Trophoblast cell (in vitro differentiated cells and primary cell): ENCODE measurements around the gene C10orf120. TPM values are rescaled to one million over a fixed set of nuclear protein-coding genes. Genes with fewer than 3 reads are reported as not detected.

Source experiments
- DNase-seq, 2 donors: peaks; one replicate each; pipeline ENCODE4 v3.0.0-alpha.2; 2016
- H2AFZ ChIP-seq: 2 replicates; pipeline ENCODE4 v1.6.1; 2013; ENCODE audit warnings: low read length, moderate library complexity, mild to moderate bottlenecking; ENCODE audit not compliant: insufficient read depth, poor library complexity
- H2AK5ac ChIP-seq: 2 replicates; pipeline ENCODE4 v1.6.1; 2013; ENCODE audit warnings: mild to moderate bottlenecking, low read length
- H2BK120ac ChIP-seq: 2 replicates; pipeline ENCODE4 v1.6.1; 2013; ENCODE audit warnings: low read length, mild to moderate bottlenecking, moderate library complexity; ENCODE audit not compliant: insufficient read depth, poor library complexity
- H2BK12ac ChIP-seq: 2 replicates; pipeline ENCODE4 v1.6.1; 2013; ENCODE audit warnings: mild to moderate bottlenecking, low read length, moderate library complexity
- H2BK5ac ChIP-seq: 2 replicates; pipeline ENCODE4 v1.6.1; 2013; ENCODE audit warnings: low read length, low read depth, moderate library complexity, mild to moderate bottlenecking; ENCODE audit not compliant: poor library complexity
- H3K14ac ChIP-seq: 2 replicates; pipeline ENCODE4 v1.6.1; 2013; ENCODE audit warnings: mild to moderate bottlenecking, low read length
- H3K18ac ChIP-seq: 2 replicates; pipeline ENCODE4 v1.6.1; 2013; ENCODE audit warnings: mild to moderate bottlenecking, low read length
- H3K23ac ChIP-seq: 2 replicates; pipeline ENCODE4 v1.6.1; 2013; ENCODE audit warnings: low read length
- H3K27ac ChIP-seq: 2 replicates; pipeline ENCODE4 v1.5.1; 2013; ENCODE audit warnings: low read depth, mild to moderate bottlenecking, inconsistent platforms, low read length, moderate library complexity
- H3K27me3 ChIP-seq: 2 replicates; pipeline ENCODE4 v1.6.1; 2013; ENCODE audit warnings: inconsistent platforms, mild to moderate bottlenecking, low read length, moderate library complexity; ENCODE audit not compliant: insufficient read depth
- H3K36me3 ChIP-seq, 2 experiments: 1 replicate in 1 of 2; 2 replicates in 1 of 2; pipeline ENCODE4 v1.6.1; 2013; ENCODE audit warnings: low read length in 2 of 2, mild to moderate bottlenecking in 2 of 2, moderate library complexity in 1 of 2; ENCODE audit not compliant: insufficient read depth in 2 of 2, control insufficient read depth in 1 of 2
- H3K4ac ChIP-seq: 2 replicates; pipeline ENCODE4 v1.6.1; 2013; ENCODE audit warnings: low read depth, mild to moderate bottlenecking, low read length, moderate library complexity
- H3K4me1 ChIP-seq, 2 experiments: 1 replicate in 1 of 2; 2 replicates in 1 of 2; pipeline ENCODE4 v1.6.1; 2013; ENCODE audit warnings: low read length in 2 of 2, mild to moderate bottlenecking in 2 of 2, moderate library complexity in 1 of 2; ENCODE audit not compliant: insufficient read depth in 2 of 2, control insufficient read depth in 1 of 2
- H3K4me2 ChIP-seq: 2 replicates; pipeline ENCODE4 v1.6.1; 2013; ENCODE audit warnings: inconsistent platforms, mild to moderate bottlenecking, low read length, moderate library complexity
- H3K4me3 ChIP-seq: 2 replicates; pipeline ENCODE4 v1.5.1; 2013; ENCODE audit warnings: mild to moderate bottlenecking, low read depth, low read length, inconsistent platforms
- H3K79me1 ChIP-seq: one replicate; pipeline ENCODE4 v1.6.1; 2013; ENCODE audit warnings: low read length
- H3K79me2 ChIP-seq: 2 replicates; pipeline ENCODE4 v1.6.1; 2013; ENCODE audit warnings: low read length, mild to moderate bottlenecking; ENCODE audit not compliant: control insufficient read depth, insufficient read depth, poor library complexity
- H3K9ac ChIP-seq: 2 replicates; pipeline ENCODE4 v1.6.1; 2013; ENCODE audit warnings: mild to moderate bottlenecking, low read length
- H3K9me3 ChIP-seq: 2 replicates; pipeline ENCODE4 v1.6.1; 2013; ENCODE audit warnings: low read depth, mild to moderate bottlenecking, control low read depth, inconsistent platforms, low read length; ENCODE audit not compliant: insufficient read depth
- H4K12ac ChIP-seq: 2 replicates; pipeline ENCODE4 v1.6.1; 2013; ENCODE audit warnings: low read depth, mild to moderate bottlenecking, low read length, moderate library complexity
- H4K8ac ChIP-seq: 2 replicates; pipeline ENCODE4 v1.6.1; 2013; ENCODE audit warnings: low read depth, mild to moderate bottlenecking, low read length, moderate library complexity
- H4K91ac ChIP-seq: one replicate; pipeline ENCODE4 v1.6.1; 2013; ENCODE audit warnings: low read depth, mild to moderate bottlenecking, low read length, moderate library complexity
- WGBS: extraction: QIAGEN DNeasy Blood & Tissue Kit; methylation state at CpG from one replicate; pipeline ENCODE4 v1.1.7; 2013; ENCODE audit warnings: missing lambda C conversion rate; ENCODE audit not compliant: insufficient read length, insufficient coverage; ENCODE audit errors: extremely low coverage; 5-methylcytosine and 5-hydroxymethylcytosine counted together
- polyA plus RNA-seq: library from polyadenylated mRNA; stranded (reverse); fragments of 200-250 nt; gene quantifications from 2 replicates; pipeline ENCODE4 v1.2.3, GENCODE V29; 2013

The C10orf120 gene
- not detected in 2 replicates for polyA plus RNA-seq

DNA sequence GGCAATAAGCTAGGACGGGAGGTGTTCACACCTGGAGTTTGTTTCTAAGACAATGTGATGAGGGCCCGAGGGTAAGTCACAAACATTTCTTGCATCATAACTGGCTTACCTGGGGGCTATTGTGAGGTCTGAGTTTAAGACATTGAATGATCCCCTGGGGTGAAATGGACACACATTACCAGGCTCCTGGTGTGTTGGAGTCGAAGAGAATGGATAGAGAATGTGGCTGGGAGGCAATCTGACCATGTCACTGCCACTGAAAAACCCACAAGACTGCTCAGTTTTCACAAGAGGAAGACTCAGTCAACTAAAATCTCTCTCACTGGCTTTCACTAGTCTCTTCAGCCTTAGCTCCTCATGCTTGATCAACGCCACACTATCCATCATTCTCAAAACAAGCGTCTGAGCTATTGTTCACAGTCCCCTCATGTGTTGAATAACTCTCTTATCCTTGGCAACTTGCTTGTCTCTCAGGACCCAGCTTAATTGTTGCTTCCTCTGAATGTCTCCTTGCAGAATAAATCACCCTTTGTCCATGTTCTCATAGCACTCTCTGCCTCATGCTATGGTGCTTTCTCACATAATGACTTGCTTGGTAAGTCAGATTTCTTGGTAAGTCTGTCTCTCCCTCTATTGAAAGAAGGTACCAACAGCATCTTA is at the start of gene C10orf120:
C10orf120 (minus strand) TSS at position 51 of the 660 bp plus-strand sequence. CDS start 56 bp downstream, outside the sequence.
- H4K12ac ChIP-seq, result no peak within 1 kb of the TSS
- H3K27me3 ChIP-seq, result no peaks in the 10 kb centered on the region
- H3K79me2 ChIP-seq, result no peaks in the 10 kb centered on the region
- no peaks in the 10 kb centered on the region for H3K36me3 ChIP-seq
- H2AFZ ChIP-seq, result no peak within 1 kb of the TSS
- H4K91ac ChIP-seq, result no peak within 1 kb of the TSS
- H2BK120ac ChIP-seq, result no peak within 1 kb of the TSS
- H3K23ac ChIP-seq, result no peak within 1 kb of the TSS
- H3K79me1 ChIP-seq, result no peaks in the 10 kb centered on the region
- no peaks in the 10 kb centered on the region for H3K4me1 ChIP-seq
- H2AK5ac ChIP-seq, result no peak within 1 kb of the TSS
- H3K4ac ChIP-seq, result no peak within 1 kb of the TSS
- no peak within 1 kb of the TSS for H2BK12ac ChIP-seq
- DNase-seq, result peak; percentile 45 to 63
- H3K9me3 ChIP-seq, result no peaks in the 10 kb centered on the region
- no peak within 1 kb of the TSS for H3K4me3 ChIP-seq
- no peak within 1 kb of the TSS for H4K8ac ChIP-seq
- no CpG with 5 or more reads among the region's 5 CpGs for WGBS
- no peak within 1 kb of the TSS for H3K9ac ChIP-seq
- no peak within 1 kb of the TSS for H3K27ac ChIP-seq
- no peak within 1 kb of the TSS for H3K14ac ChIP-seq
- H2BK5ac ChIP-seq, result no peak within 1 kb of the TSS
- no peak within 1 kb of the TSS for H3K4me2 ChIP-seq
- H3K18ac ChIP-seq, result no peak within 1 kb of the TSS

DNA sequence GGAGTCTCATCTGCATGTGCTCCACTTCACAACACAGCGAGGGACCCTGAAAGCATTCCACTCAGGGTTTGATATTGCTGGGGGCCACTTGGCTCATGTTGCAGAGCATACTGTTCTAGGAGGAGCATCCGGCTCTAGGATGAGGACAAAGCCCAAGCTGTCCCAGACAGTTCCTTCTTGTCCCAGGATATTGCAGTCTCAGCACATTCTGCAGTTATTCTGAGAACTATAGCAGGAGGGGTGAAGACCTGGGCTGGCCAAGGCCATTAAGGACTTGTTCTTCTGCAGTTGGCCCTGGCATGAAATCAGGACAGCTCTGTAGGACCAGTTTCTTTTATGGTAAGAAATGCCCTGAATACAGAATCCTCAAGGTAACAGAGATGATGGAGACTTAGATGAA is 48.9 kb upstream of the C10orf120 start:
- no peak overlapping the region for H2BK12ac ChIP-seq
- H3K23ac ChIP-seq, result no peak overlapping the region
- no peak for DNase-seq
- no peak overlapping the region for H4K91ac ChIP-seq
- no peak overlapping the region for H4K12ac ChIP-seq
- no peaks in the 10 kb centered on the region for H3K79me1 ChIP-seq
- no peak overlapping the region for H2BK5ac ChIP-seq
- no peak overlapping the region for H3K4ac ChIP-seq
- no peak overlapping the region for H3K4me3 ChIP-seq
- no peak overlapping the region for H2AK5ac ChIP-seq
- H3K14ac ChIP-seq, result no peak overlapping the region
- no peaks in the 10 kb centered on the region for H3K27me3 ChIP-seq
- no peak overlapping the region for H3K4me2 ChIP-seq
- no peak overlapping the region for H3K18ac ChIP-seq
- H2AFZ ChIP-seq, result no peak overlapping the region
- no CpG with 5 or more reads among the region's 2 CpGs for WGBS
- no peaks in the 10 kb centered on the region for H3K79me2 ChIP-seq
- H3K36me3 ChIP-seq, result no peaks in the 10 kb centered on the region
- H3K9ac ChIP-seq, result no peak overlapping the region
- H3K27ac ChIP-seq, result no peak overlapping the region
- no peak overlapping the region for H4K8ac ChIP-seq
- peaks cover 5% of the 10 kb centered on the region for H3K9me3 ChIP-seq
- no peak overlapping the region for H2BK120ac ChIP-seq
- H3K4me1 ChIP-seq, result no peaks in the 10 kb centered on the region

- no peak for DNase-seq
Measured at GRCh38 chr10:122746408-122746807, 46.8 kb upstream of the C10orf120 start.

GRCh38 chr10:122744257-122744656 is 44.6 kb upstream of the C10orf120 start:
- no peaks in the 10 kb centered on the region for H3K79me1 ChIP-seq
- no peak overlapping the region for H2BK12ac ChIP-seq
- no peak overlapping the region for H4K12ac ChIP-seq
- no CpG with 5 or more reads among the region's 2 CpGs for WGBS
- no peak overlapping the region for H3K4me2 ChIP-seq
- H3K18ac ChIP-seq, result no peak overlapping the region
- H3K9ac ChIP-seq, result no peak overlapping the region
- no peak for DNase-seq
- H3K14ac ChIP-seq, result no peak overlapping the region
- no peak overlapping the region for H2AFZ ChIP-seq
- no peak overlapping the region for H4K91ac ChIP-seq
- H3K4ac ChIP-seq, result no peak overlapping the region
- no peaks in the 10 kb centered on the region for H3K36me3 ChIP-seq
- H3K27me3 ChIP-seq, result no peaks in the 10 kb centered on the region
- H2BK5ac ChIP-seq, result no peak overlapping the region
- H3K79me2 ChIP-seq, result no peaks in the 10 kb centered on the region
- no peaks in the 10 kb centered on the region for H3K4me1 ChIP-seq
- H4K8ac ChIP-seq, result no peak overlapping the region
- no peak overlapping the region for H3K27ac ChIP-seq
- no peak overlapping the region for H3K23ac ChIP-seq
- H3K9me3 ChIP-seq, result peaks cover 2% of the 10 kb centered on the region
- no peak overlapping the region for H3K4me3 ChIP-seq
- H2AK5ac ChIP-seq, result no peak overlapping the region
- H2BK120ac ChIP-seq, result no peak overlapping the region

More at GRCh38 chr10:122746408-122746807, 46.8 kb upstream of the C10orf120 start:
- Histone ChIP-seq H3K27me3 (no peaks in the 10 kb centered on the region), H3K4me3 (no peak overlapping the region), H4K8ac (no peak overlapping the region), H4K12ac (no peak overlapping the region), H2BK12ac (no peak overlapping the region), H3K36me3 (no peaks in the 10 kb centered on the region), H3K14ac (no peak overlapping the region), H2AK5ac (no peak overlapping the region), H3K27ac (no peak overlapping the region), H3K9me3 (peaks cover 5% of the 10 kb centered on the region), H4K91ac (no peak overlapping the region), H3K9ac (no peak overlapping the region), H3K18ac (no peak overlapping the region), H2AFZ (no peak overlapping the region), H3K79me2 (no peaks in the 10 kb centered on the region), H3K4ac (no peak overlapping the region), H3K4me2 (no peak overlapping the region), H3K23ac (no peak overlapping the region), H3K79me1 (no peaks in the 10 kb centered on the region), H3K4me1 (no peaks in the 10 kb centered on the region), H2BK120ac (no peak overlapping the region), H2BK5ac (no peak overlapping the region)
- no CpG with 5 or more reads among the region's 6 CpGs for WGBS
